Endodermal cell (in vitro differentiated cells): ENCODE data around the gene LAMB4. TPM values are rescaled to one million over a fixed set of nuclear protein-coding genes. Genes with fewer than 3 reads are reported as not detected.

ENCODE experiments used
- DNase-seq: peaks from one replicate; pipeline ENCODE4 v3.0.0-alpha.2; 2017
- H3K27ac ChIP-seq: 2 replicates; pipeline ENCODE4 v1.5.1; 2013; ENCODE audit warnings: mild to moderate bottlenecking, low read depth, low read length, moderate library complexity
- H3K27me3 ChIP-seq: 2 replicates; pipeline ENCODE4 v1.6.1; 2013; ENCODE audit warnings: mild to moderate bottlenecking, low read length, moderate library complexity; ENCODE audit not compliant: insufficient read depth, control insufficient read depth, poor library complexity, severe bottlenecking
- H3K36me3 ChIP-seq: 2 replicates; pipeline ENCODE4 v1.7.0; 2013; ENCODE audit warnings: mild to moderate bottlenecking, low read length, moderate library complexity; ENCODE audit not compliant: control insufficient read depth, insufficient read depth
- H3K4me1 ChIP-seq: one replicate; pipeline ENCODE4 v1.7.0; 2013; ENCODE audit warnings: low read length; ENCODE audit not compliant: control insufficient read depth, insufficient read depth
- H3K4me3 ChIP-seq: 2 replicates; pipeline ENCODE4 v1.5.1; 2013; ENCODE audit warnings: mild to moderate bottlenecking, low read length, moderate library complexity
- H3K9ac ChIP-seq: 2 replicates; pipeline ENCODE4 v1.6.1; 2013; ENCODE audit warnings: mild to moderate bottlenecking, low read length, moderate library complexity; ENCODE audit not compliant: poor library complexity, severe bottlenecking; ENCODE audit errors: extremely low read depth
- H3K9me3 ChIP-seq: 2 replicates; pipeline ENCODE4 v1.6.1; 2013; ENCODE audit warnings: mild to moderate bottlenecking, low read length, moderate library complexity; ENCODE audit not compliant: control insufficient read depth
- H3K27ac Mint-ChIP-seq: 2 replicates; pipeline ENCODE4 v1.8.0; 2020; ENCODE audit warnings: mixed read lengths
- H3K27me3 Mint-ChIP-seq: 2 replicates; pipeline ENCODE4 v1.8.0; 2021; ENCODE audit warnings: mild to moderate bottlenecking, mixed read lengths; ENCODE audit not compliant: insufficient read depth
- H3K36me3 Mint-ChIP-seq: 2 replicates; pipeline ENCODE4 v1.8.0; 2020; ENCODE audit warnings: low read depth, mixed read lengths
- H3K4me1 Mint-ChIP-seq: 2 replicates; pipeline ENCODE4 v1.8.0; 2020; ENCODE audit warnings: mixed read lengths
- H3K4me3 Mint-ChIP-seq: 2 replicates; pipeline ENCODE4 v1.8.0; 2020; ENCODE audit warnings: mild to moderate bottlenecking, moderate library complexity, mixed read lengths
- H3K9me3 Mint-ChIP-seq: 2 replicates; pipeline ENCODE4 v1.8.0; 2020; ENCODE audit warnings: mild to moderate bottlenecking, mixed read lengths
- WGBS, 2 experiments: methylation state at CpG; one replicate each; pipeline versions ENCODE4 v1.1.5 to v1.1.7; 2013; ENCODE audit warnings: missing lambda C conversion rate in 2 of 2, mixed read lengths in 1 of 2; ENCODE audit not compliant: insufficient coverage in 1 of 2, insufficient read length in 1 of 2; 5-methylcytosine and 5-hydroxymethylcytosine counted together
- total RNA-seq, 2 donors: library from RNA; stranded (reverse); fragmentation: NEBNext Ultra II Directional in 1 of 2; extraction: Animal tissue kit (Norgen Biotek cat#: 25700) in 1 of 2; gene quantifications; 2 replicates in 1 of 2; 3 replicates in 1 of 2; pipeline ENCODE4 v1.2.1, GENCODE V29; 2021
- TF ChIP-seq, protein P1 (sequence below): fragments of 200-600 bp; sonication (generic); conservative IDR thresholded peaks from 2 replicates; pipeline ENCODE4 v1.5.0; 2021; ENCODE audit warnings: antibody characterized with exemption, mild to moderate bottlenecking

LAMB4 gene
- total RNA-seq, 2 donors from 2014 or later: not detected

DNA sequence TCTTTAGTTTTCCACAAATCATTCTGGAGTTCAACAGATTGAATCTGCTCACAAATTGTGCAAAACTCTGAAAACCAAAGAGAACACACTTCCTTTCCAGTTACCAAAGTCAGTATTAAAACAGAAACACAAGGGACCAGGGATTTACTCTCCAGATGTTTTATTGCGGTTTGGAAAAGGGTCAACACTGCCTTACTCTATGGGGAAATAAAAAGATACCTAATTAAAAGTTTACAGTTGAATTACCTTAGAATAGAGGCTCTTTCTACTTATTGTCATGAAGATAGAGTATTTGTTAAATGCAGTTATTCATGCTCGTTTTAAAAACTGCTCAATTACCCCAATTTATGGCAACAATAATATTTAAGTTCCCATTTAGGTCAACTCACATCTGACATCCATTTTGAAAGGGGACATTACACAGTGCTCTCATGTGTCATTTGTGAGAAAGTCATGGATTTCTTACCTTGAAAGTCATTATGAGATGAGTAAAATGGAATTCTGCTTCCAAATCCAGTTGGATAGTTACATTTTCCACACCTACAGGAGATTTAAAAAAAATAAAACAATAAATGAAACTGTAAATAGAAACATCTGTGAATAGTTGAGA lies 135.6 kb downstream of the LAMB4 start:
- Histone ChIP-seq H3K4me3 (no peak overlapping the region), H3K27me3 (no peaks in the 10 kb centered on the region), H3K36me3 (peaks cover 97% of the 10 kb centered on the region), H3K27ac (no peak overlapping the region), H3K9me3 (no peaks in the 10 kb centered on the region), H3K4me1 (peaks cover 2% of the 10 kb centered on the region), H3K9ac (no peak overlapping the region)
- Mint-ChIP-seq H3K27me3 (no peaks in the 10 kb centered on the region), H3K27ac (no peak overlapping the region), H3K9me3 (no peaks in the 10 kb centered on the region), H3K36me3 (peaks cover 81% of the 10 kb centered on the region), H3K4me1 (peaks cover 20% of the 10 kb centered on the region), H3K4me3 (no peak overlapping the region)
- TF ChIP-seq, protein P1, sequence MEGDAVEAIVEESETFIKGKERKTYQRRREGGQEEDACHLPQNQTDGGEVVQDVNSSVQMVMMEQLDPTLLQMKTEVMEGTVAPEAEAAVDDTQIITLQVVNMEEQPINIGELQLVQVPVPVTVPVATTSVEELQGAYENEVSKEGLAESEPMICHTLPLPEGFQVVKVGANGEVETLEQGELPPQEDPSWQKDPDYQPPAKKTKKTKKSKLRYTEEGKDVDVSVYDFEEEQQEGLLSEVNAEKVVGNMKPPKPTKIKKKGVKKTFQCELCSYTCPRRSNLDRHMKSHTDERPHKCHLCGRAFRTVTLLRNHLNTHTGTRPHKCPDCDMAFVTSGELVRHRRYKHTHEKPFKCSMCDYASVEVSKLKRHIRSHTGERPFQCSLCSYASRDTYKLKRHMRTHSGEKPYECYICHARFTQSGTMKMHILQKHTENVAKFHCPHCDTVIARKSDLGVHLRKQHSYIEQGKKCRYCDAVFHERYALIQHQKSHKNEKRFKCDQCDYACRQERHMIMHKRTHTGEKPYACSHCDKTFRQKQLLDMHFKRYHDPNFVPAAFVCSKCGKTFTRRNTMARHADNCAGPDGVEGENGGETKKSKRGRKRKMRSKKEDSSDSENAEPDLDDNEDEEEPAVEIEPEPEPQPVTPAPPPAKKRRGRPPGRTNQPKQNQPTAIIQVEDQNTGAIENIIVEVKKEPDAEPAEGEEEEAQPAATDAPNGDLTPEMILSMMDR: no peak
- 93% methylated on average over 2 of the region's 2 CpGs; no CpG with 5 or more reads in 1 of the 2 experiments for WGBS, 2 experiments
- DNase-seq: no peak

DNA sequence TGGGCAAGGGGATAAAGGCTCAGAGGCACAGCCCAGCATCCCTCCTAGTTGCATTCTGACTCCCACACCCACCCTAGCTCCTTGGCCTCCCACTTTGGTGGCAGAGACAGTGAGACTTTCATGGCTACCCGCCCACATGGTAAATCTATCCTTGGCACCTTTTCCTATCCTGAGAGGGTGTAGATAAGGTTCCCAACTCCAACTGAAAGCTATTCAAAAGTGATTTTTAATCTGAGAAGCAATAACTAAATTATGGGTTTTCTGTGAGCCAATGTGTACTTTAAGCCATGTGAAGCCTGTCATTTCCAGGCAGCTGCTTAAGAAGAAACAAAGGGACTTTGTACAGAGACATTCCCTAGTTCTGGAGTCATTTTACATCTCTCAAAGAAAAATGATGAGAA lies 136.3 kb downstream of the LAMB4 start:
- Mint-ChIP-seq H3K27me3 (no peaks in the 10 kb centered on the region), H3K9me3 (no peaks in the 10 kb centered on the region), H3K36me3 (peaks cover 81% of the 10 kb centered on the region), H3K4me1 (peaks cover 14% of the 10 kb centered on the region), H3K4me3 (no peak overlapping the region), H3K27ac (no peak overlapping the region)
- TF ChIP-seq, protein P1: no peak
- no peak overlapping the region for H3K27ac ChIP-seq
- H3K9ac ChIP-seq: no peak overlapping the region
- DNase-seq: no peak
- H3K36me3 ChIP-seq: peaks cover 97% of the 10 kb centered on the region
- no peaks in the 10 kb centered on the region for H3K27me3 ChIP-seq
- H3K4me1 ChIP-seq: peaks cover 3% of the 10 kb centered on the region
- no peaks in the 10 kb centered on the region for H3K9me3 ChIP-seq
- WGBS, 2 experiments: 91% methylated on average over 1 of the region's 1 CpG; no CpG with 5 or more reads in 1 of the 2 experiments
- no peak overlapping the region for H3K4me3 ChIP-seq

DNA sequence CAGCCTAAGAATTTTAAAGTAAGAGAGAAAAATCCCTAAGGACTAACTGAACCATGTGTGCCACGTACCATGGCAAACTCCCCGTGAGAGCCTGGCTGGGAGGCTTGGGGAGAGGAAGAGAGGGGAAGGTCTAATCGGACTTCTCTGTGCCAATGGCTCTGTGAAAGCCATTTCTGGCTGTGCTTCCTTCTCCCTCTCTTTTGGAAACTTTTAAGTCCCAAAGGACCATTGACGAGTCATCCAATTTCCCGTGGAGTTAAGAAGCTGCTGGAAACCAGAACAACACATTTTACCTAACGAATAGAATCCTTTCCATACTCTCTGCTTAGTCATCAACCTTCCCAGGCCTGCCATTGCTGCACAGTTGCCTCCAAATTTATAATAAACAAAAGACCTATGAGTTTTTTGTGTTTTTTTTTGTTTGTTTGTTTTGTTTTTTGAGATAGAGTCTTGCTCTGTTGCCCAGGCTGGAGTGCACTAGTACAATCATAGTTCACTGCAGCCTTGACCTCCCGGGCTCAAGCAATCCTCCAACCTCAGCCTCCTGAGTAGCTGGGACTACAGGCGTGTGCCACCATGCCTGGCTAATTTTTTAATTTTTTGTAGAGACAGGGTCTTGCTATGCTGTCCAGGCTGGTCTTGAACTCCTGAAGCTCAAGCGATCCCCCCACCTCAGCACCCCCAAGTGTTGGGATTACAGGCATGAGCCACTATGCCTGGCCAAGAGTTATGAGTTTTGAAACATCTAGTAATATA lies 140.4 kb downstream of the LAMB4 start:
- Histone ChIP-seq H3K4me3 (no peak overlapping the region), H3K9ac (no peak overlapping the region), H3K9me3 (no peaks in the 10 kb centered on the region), H3K27ac (no peak overlapping the region), H3K27me3 (no peaks in the 10 kb centered on the region), H3K4me1 (peaks cover 3% of the 10 kb centered on the region), H3K36me3 (peaks cover 94% of the 10 kb centered on the region)
- no peak for DNase-seq
- H3K4me3 Mint-ChIP-seq: no peak overlapping the region
- TF ChIP-seq, protein P1: no peak
- no peaks in the 10 kb centered on the region for H3K27me3 Mint-ChIP-seq
- H3K9me3 Mint-ChIP-seq: no peaks in the 10 kb centered on the region
- peaks cover 81% of the 10 kb centered on the region for H3K36me3 Mint-ChIP-seq
- H3K27ac Mint-ChIP-seq: no peak overlapping the region
- no peaks in the 10 kb centered on the region for H3K4me1 Mint-ChIP-seq
- WGBS, 2 experiments: 89 to 93% methylated on average over 6 to 9 of the region's 9 CpGs
